Progenitor cell of endocrine pancreas (in vitro differentiated cells): ENCODE results near the gene SLC39A11. TPM values are rescaled to one million over a fixed set of nuclear protein-coding genes. Genes with fewer than 3 reads are reported as not detected.

ENCODE experiments used
- DNase-seq: peaks from one replicate; pipeline ENCODE4 v3.0.0; 2021; ENCODE audit warnings: low spot score; ENCODE audit not compliant: unreplicated experiment
- H3K27ac Mint-ChIP-seq: 2 replicates; pipeline ENCODE4 v1.8.0; 2021; ENCODE audit warnings: mild to moderate bottlenecking, moderate library complexity, mixed read lengths
- H3K27me3 Mint-ChIP-seq: 2 replicates; pipeline ENCODE4 v1.8.0; 2021; ENCODE audit warnings: mixed read lengths
- H3K36me3 Mint-ChIP-seq: 2 replicates; pipeline ENCODE4 v1.8.0; 2022; ENCODE audit warnings: mixed read lengths; ENCODE audit not compliant: insufficient read depth
- H3K4me1 Mint-ChIP-seq: 2 replicates; pipeline ENCODE4 v1.8.0; 2021; ENCODE audit warnings: low read depth, mixed read lengths
- H3K4me3 Mint-ChIP-seq: 2 replicates; pipeline ENCODE4 v1.8.0; 2021; ENCODE audit warnings: low read depth, mild to moderate bottlenecking, moderate library complexity, mixed read lengths
- H3K9me3 Mint-ChIP-seq: 2 replicates; pipeline ENCODE4 v1.8.0; 2021; ENCODE audit warnings: low read depth, mixed read lengths
- CTCF ChIP-seq: fragments of 200-600 bp; sonication (generic); IDR thresholded peaks from one replicate; pipeline ENCODE4 v1.5.0; 2021; ENCODE audit warnings: antibody characterized with exemption, mild to moderate bottlenecking; ENCODE audit not compliant: unreplicated experiment
- total RNA-seq: library from RNA; stranded (reverse); gene quantifications from 2 replicates; pipeline ENCODE4 v1.2.1, GENCODE V29; 2021

SLC39A11 gene
- total RNA-seq, 1 donor from 2014 or later, result 20.5 TPM

DNA sequence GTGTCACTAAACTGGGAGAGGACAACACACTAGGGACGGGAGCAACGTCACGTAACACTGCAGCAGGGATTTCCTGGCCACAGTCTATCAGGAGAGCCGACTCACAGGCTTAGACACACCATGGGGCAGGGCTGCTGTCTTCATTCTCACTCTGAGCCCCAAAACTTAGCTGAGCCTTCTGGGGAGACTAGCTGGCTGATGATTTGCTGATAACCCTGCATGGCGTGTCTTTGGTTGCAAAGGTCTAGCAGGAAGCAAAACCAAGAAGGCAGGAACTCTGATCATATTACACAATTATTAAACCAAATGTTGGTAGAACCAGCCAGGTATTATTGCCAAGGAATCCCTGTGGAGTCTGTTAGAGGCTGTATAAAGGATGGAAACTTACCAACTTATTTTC, 345.0 kb downstream of the SLC39A11 start:
- Mint-ChIP-seq H3K36me3 (peaks cover 3% of the 10 kb centered on the region), H3K27me3 (peaks cover 10% of the 10 kb centered on the region), H3K4me3 (no peak overlapping the region), H3K9me3 (peaks cover 2% of the 10 kb centered on the region), H3K27ac (no peak overlapping the region), H3K4me1 (peaks cover 14% of the 10 kb centered on the region)
- DNase-seq, result no peak
- no peak for TF ChIP-seq CTCF

GRCh38 chr17:72745241-72745640, 347.2 kb downstream of the SLC39A11 start:
- H3K9me3 Mint-ChIP-seq, result peaks cover 2% of the 10 kb centered on the region
- H3K4me3 Mint-ChIP-seq, result no peak overlapping the region
- H3K27ac Mint-ChIP-seq, result no peak overlapping the region
- DNase-seq, result no peak
- peaks cover 3% of the 10 kb centered on the region for H3K36me3 Mint-ChIP-seq
- peaks cover 14% of the 10 kb centered on the region for H3K4me1 Mint-ChIP-seq
- peaks cover 10% of the 10 kb centered on the region for H3K27me3 Mint-ChIP-seq
- TF ChIP-seq CTCF, result no peak

GRCh38 chr17:72743037-72743467, 349.4 kb downstream of the SLC39A11 start:
- Mint-ChIP-seq H3K36me3 (peaks cover 3% of the 10 kb centered on the region), H3K9me3 (peaks cover 2% of the 10 kb centered on the region), H3K27ac (no peak overlapping the region), H3K27me3 (peaks cover 14% of the 10 kb centered on the region), H3K4me1 (no peaks in the 10 kb centered on the region), H3K4me3 (no peak overlapping the region)
- no peak for TF ChIP-seq CTCF
- no peak for DNase-seq

- no peak for TF ChIP-seq CTCF
- peaks cover 38% of the 10 kb centered on the region for H3K27me3 Mint-ChIP-seq
- no peak overlapping the region for H3K4me3 Mint-ChIP-seq
- H3K27ac Mint-ChIP-seq, result no peak overlapping the region
- H3K36me3 Mint-ChIP-seq, result no peaks in the 10 kb centered on the region
- DNase-seq, result no peak
- no peaks in the 10 kb centered on the region for H3K4me1 Mint-ChIP-seq
- H3K9me3 Mint-ChIP-seq, result no peaks in the 10 kb centered on the region
These were observed 355.3 kb downstream of the SLC39A11 start for GRCh38 chr17:72737151-72737690.

- Mint-ChIP-seq H3K27me3 (peaks cover 39% of the 10 kb centered on the region), H3K36me3 (no peaks in the 10 kb centered on the region), H3K4me1 (no peaks in the 10 kb centered on the region), H3K9me3 (no peaks in the 10 kb centered on the region), H3K27ac (no peak overlapping the region), H3K4me3 (no peak overlapping the region)
- TF ChIP-seq CTCF, result no peak
- no peak for DNase-seq
These were observed 356.9 kb downstream of the SLC39A11 start for GRCh38 chr17:72735592-72735991.
